PC-9 (cell line): ENCODE data around the gene WBP2NL. TPM values are rescaled to one million over a fixed set of nuclear protein-coding genes. Genes with fewer than 3 reads are reported as not detected.

Experiments
- BruUV-seq: library from RNA; stranded (reverse); fragments of 400-500 nt; replicated peaks from 2 replicates; lab custom pipeline; 2021; lab: Mats Ljungman, UMichigan
- CTCF ChIA-PET: fragments of 300-600 bp; sonication (Branson Sonifier 250); formaldehyde crosslinking; loops from one replicate; lab custom pipeline; 2022; ENCODE audit warnings: antibody characterized with exemption; lab: Charles Lee
- POLR2A ChIA-PET: fragments of 300-600 bp; sonication (Branson Sonifier 250); formaldehyde crosslinking; loops from one replicate; lab custom pipeline; 2022; ENCODE audit warnings: antibody characterized with exemption; ENCODE audit not compliant: unreplicated experiment; lab: Charles Lee
- DNase-seq, 2 experiments: peaks; one replicate each; pipeline versions ENCODE4 v3.0.0 to v3.0.0-alpha.2; 2015 to 2022; ENCODE audit warnings: mixed read lengths in 1 of 2
- H2AFZ ChIP-seq: fragments of 200-600 bp; sonication (generic); 2 replicates; pipeline ENCODE4 v1.8.1; 2017; ENCODE audit warnings: antibody characterized with exemption
- H3F3A ChIP-seq: fragments of 200-600 bp; sonication (generic); 2 replicates; pipeline ENCODE4 v1.8.1; 2017; ENCODE audit warnings: antibody characterized with exemption, mild to moderate bottlenecking, low read depth; ENCODE audit not compliant: insufficient read depth
- H3K27ac ChIP-seq: fragments of 200-600 bp; sonication (generic); 2 replicates; pipeline ENCODE4 v1.6.1; 2016; ENCODE audit warnings: mixed run types
- H3K27me3 ChIP-seq: fragments of 200-600 bp; sonication (generic); 2 replicates; pipeline ENCODE4 v1.6.1; 2016; ENCODE audit warnings: low read depth, mixed run types; ENCODE audit not compliant: insufficient read depth
- H3K36me3 ChIP-seq: fragments of 200-600 bp; sonication (generic); 2 replicates; pipeline ENCODE4 v1.6.1; 2016; ENCODE audit warnings: low read depth, mixed run types
- H3K4me1 ChIP-seq: fragments of 200-600 bp; sonication (generic); replicated peaks from 2 replicates; pipeline ENCODE4 v1.6.1; 2016; ENCODE audit warnings: mixed run types; ENCODE audit not compliant: insufficient read depth
- H3K4me2 ChIP-seq: fragments of 200-600 bp; sonication (generic); 2 replicates; pipeline ENCODE4 v1.6.1; 2017; ENCODE audit warnings: mixed run types
- H3K4me3 ChIP-seq: fragments of 200-600 bp; sonication (generic); 2 replicates; pipeline ENCODE4 v1.6.1; 2016; ENCODE audit warnings: mixed run types
- H3K79me2 ChIP-seq: fragments of 200-600 bp; sonication (generic); 2 replicates; pipeline ENCODE4 v1.6.1; 2017; ENCODE audit warnings: low read depth, mixed run types
- H3K9me2 ChIP-seq: fragments of 200-600 bp; sonication (generic); 2 replicates; pipeline ENCODE4 v1.8.1; 2017; ENCODE audit warnings: mild to moderate bottlenecking; ENCODE audit not compliant: insufficient read depth
- H3K9me3 ChIP-seq: fragments of 200-600 bp; sonication (generic); 2 replicates; pipeline ENCODE4 v1.8.1; 2016; ENCODE audit warnings: low read depth; ENCODE audit not compliant: insufficient read depth
- H4K20me1 ChIP-seq: fragments of 200-600 bp; sonication (generic); 2 replicates; pipeline ENCODE4 v1.8.1; 2017; ENCODE audit not compliant: insufficient read depth
- EZH2 ChIP-seq: fragments of 200-600 bp; sonication (generic); IDR thresholded peaks from 2 replicates; pipeline ENCODE4 v1.8.0; 2017; ENCODE audit warnings: antibody characterized with exemption, low read depth
- intact Hi-C: fragments of 100-400 bp; cut with micrococcal nuclease; formaldehyde crosslinking; loops from one replicate; pipeline ENCODE4 v1.10.0; 2022; ENCODE audit not compliant: unreplicated experiment
- total RNA-seq: library from RNA; stranded (reverse); gene quantifications from 2 replicates; pipeline ENCODE4 v1.2.3, GENCODE V29; 2021
- TF ChIP-seq, protein P1 (sequence below): fragments of 200-600 bp; sonication (generic); conservative IDR thresholded peaks from 2 replicates; pipeline ENCODE4 v1.6.1; 2017; ENCODE audit warnings: mixed run types, antibody characterized with exemption, mild to moderate bottlenecking, moderate library complexity

WBP2NL gene
- total RNA-seq, 1 experiment from 2014 or later: 7.1 TPM

DNA sequence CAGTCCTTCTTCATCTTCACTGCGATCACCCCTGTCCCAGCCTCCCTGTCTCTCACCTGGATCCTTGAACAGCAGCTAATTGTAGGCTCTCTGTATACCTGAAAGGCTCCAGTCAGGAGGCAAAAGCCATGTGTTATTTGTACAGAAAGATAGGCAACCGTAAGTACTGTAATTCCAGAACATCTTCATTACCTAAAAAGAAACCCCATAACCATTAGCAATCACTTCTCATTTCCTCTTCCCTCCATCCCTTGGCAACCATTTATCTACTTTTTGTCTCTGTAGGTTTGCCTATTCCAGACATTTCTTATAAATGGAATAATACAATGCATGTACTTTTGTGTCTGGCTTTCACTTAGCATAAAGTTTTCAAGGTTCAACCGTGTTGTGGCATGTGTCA is 54.2 kb downstream of the WBP2NL start:
- no peak overlapping the region for H2AFZ ChIP-seq
- no peaks in the 10 kb centered on the region for H3K9me2 ChIP-seq
- H3K4me3 ChIP-seq: no peak overlapping the region
- intact Hi-C loops: no loop called here
- H3K4me1 ChIP-seq: no peaks in the 10 kb centered on the region
- H3K36me3 ChIP-seq: peaks cover 5% of the 10 kb centered on the region; the same call in 1 of the 2 replicates
- H3K27ac ChIP-seq: no peak overlapping the region
- no peaks in the 10 kb centered on the region for H3F3A ChIP-seq
- BruUV-seq: no TSS peak
- ChIA-PET POLR2A (no interaction called here), CTCF (no interaction called here)
- H3K79me2 ChIP-seq: no peaks in the 10 kb centered on the region
- TF ChIP-seq, protein P1, sequence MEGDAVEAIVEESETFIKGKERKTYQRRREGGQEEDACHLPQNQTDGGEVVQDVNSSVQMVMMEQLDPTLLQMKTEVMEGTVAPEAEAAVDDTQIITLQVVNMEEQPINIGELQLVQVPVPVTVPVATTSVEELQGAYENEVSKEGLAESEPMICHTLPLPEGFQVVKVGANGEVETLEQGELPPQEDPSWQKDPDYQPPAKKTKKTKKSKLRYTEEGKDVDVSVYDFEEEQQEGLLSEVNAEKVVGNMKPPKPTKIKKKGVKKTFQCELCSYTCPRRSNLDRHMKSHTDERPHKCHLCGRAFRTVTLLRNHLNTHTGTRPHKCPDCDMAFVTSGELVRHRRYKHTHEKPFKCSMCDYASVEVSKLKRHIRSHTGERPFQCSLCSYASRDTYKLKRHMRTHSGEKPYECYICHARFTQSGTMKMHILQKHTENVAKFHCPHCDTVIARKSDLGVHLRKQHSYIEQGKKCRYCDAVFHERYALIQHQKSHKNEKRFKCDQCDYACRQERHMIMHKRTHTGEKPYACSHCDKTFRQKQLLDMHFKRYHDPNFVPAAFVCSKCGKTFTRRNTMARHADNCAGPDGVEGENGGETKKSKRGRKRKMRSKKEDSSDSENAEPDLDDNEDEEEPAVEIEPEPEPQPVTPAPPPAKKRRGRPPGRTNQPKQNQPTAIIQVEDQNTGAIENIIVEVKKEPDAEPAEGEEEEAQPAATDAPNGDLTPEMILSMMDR: no peak
- TF ChIP-seq EZH2: no peak
- no peak overlapping the region for H3K4me2 ChIP-seq
- DNase-seq: no peak
- H3K27me3 ChIP-seq: no peaks in the 10 kb centered on the region
- H3K9me3 ChIP-seq: peaks cover 11% of the 10 kb centered on the region
- no peaks in the 10 kb centered on the region for H4K20me1 ChIP-seq

DNA sequence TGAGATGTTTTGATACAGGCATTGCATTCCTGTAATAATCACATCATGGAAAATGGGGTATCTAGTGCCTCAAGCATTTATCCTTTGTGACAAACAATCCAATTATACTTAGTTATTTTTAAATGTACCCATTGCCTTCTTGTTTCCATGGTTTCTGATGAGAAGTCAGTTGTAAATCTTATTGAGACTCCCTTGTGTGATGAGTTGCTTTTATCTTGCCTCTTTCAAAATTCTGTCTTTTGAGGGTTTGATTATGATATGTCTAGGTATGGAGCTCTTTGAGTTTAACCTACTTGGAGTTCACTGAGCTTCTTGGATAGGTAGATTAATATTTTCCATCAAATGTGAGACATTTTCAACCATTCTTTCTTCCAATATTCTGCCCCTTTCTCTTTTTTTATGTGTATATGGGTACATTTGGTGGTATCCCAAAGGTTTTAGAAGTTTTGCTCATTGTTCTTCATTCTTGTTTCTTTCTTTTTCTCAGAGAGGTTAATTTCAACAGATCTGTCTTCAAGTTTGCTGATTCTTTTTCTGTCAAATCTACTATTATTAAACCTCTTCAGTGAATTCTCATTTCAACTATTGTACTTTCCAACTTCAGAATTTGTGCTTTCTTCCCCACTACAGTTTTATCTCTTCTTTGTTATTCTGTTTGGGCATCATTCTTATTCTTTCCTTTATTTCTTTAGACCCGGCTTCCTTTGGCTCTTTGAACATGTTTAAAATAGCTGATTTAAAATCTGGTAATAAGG is 58.3 kb downstream of the WBP2NL start:
- DNase-seq: no peak
- ChIA-PET CTCF (interaction anchor here (0.7 kb wide), 1 partner anchor 379 kb away, joined by 3 read pairs; no protein-coding TSS in a partner anchor), POLR2A (interaction anchor here (0.5 kb wide), 1 partner anchor 71 kb away, joined by 5 read pairs; no protein-coding TSS in a partner anchor)
- TF ChIP-seq, protein P1: no peak
- no peak for TF ChIP-seq EZH2
- Histone ChIP-seq H3K4me1 (no peaks in the 10 kb centered on the region), H4K20me1 (no peaks in the 10 kb centered on the region), H3K79me2 (no peaks in the 10 kb centered on the region), H3K4me2 (no peak overlapping the region), H3F3A (no peaks in the 10 kb centered on the region), H2AFZ (no peak overlapping the region), H3K4me3 (no peak overlapping the region), H3K27me3 (no peaks in the 10 kb centered on the region), H3K36me3 (peaks cover 5% of the 10 kb centered on the region; the same call in 1 of the 2 replicates), H3K27ac (no peak overlapping the region), H3K9me3 (peaks cover 11% of the 10 kb centered on the region), H3K9me2 (no peaks in the 10 kb centered on the region)
- BruUV-seq: no TSS peak
- intact Hi-C loops: no loop called here

DNA sequence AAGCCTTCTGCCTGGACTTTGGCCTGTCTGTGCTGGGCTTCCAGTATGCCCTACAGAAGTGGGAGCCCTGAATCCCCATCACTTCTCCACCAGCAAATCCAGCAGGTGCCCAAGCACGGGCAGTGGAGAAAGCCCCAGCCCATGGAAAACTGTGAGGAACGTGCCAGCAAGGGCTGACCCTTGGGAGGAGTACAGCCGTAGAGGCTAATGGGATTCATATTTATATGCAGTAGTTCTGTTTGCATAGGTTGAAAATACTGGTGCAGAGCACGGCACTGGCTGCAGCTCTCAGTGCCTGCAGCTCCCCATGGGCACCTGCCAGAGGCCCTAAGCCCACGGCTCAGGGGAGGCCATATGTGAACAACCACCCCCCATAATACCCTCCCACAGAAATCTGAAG is 61.9 kb downstream of the WBP2NL start:
- Histone ChIP-seq H3K9me2 (no peaks in the 10 kb centered on the region), H3F3A (no peaks in the 10 kb centered on the region), H3K4me1 (no peaks in the 10 kb centered on the region), H2AFZ (no peak overlapping the region), H3K27me3 (no peaks in the 10 kb centered on the region), H3K9me3 (peaks cover 11% of the 10 kb centered on the region), H3K79me2 (no peaks in the 10 kb centered on the region), H3K36me3 (peaks cover 5% of the 10 kb centered on the region; the same call in 1 of the 2 replicates), H3K4me2 (no peak overlapping the region), H3K4me3 (no peak overlapping the region), H3K27ac (no peak overlapping the region), H4K20me1 (no peaks in the 10 kb centered on the region)
- TF ChIP-seq, protein P1: no peak
- no peak for TF ChIP-seq EZH2
- POLR2A ChIA-PET: no interaction called here
- no TSS peak for BruUV-seq
- intact Hi-C loops: no loop called here
- CTCF ChIA-PET: no interaction called here
- DNase-seq: no peak
